RPMI7951 (cell line): Measurements from ENCODE around the gene LRFN5. TPM values are rescaled to one million over a fixed set of nuclear protein-coding genes. Genes with fewer than 3 reads are reported as not detected.
"Not testable (repeated sequence)": the region's sequence is repeated elsewhere in the genome, so short reads cannot be mapped to it uniquely, and the experiment has no call there.

Experiments
- DNase-seq: peaks from one replicate; pipeline ENCODE4 v3.0.0-alpha.2; 2012; ENCODE audit warnings: low read depth
- total RNA-seq: library from RNA; depleted of rRNA; stranded (reverse); fragments of >200 nt; shearing (Covaris generic); gene quantifications from 2 replicates; pipeline ENCODE4 v1.2.3, GENCODE V29; 2014

LRFN5 gene
- total RNA-seq, 1 experiment from 2014 or later: 0.12 TPM

GRCh38 chr14:41636492-41637392 lies 30.1 kb downstream of the LRFN5 start:
- DNase-seq: no peak

DNA sequence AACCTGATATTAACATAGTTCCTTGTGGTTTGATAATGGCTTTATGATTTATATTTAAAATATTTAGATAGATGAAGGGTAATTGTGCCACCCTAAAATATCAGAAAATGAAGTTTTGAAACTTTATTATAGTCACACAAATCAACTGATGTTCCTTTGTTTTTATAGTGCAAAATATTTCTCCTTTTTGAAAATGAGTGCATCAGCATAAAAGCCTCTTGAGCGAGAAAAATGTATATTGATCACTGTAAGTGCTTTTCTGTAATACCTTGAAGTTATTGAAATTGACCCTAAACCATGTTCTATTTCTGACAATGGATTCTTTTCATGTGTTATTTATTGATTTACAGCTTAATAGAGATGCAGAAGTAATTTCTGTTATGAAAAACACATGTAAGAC lies 35.0 kb downstream of the LRFN5 start:
- DNase-seq: no peak

GRCh38 chr14:41642367-41642766 lies 35.7 kb downstream of the LRFN5 start:
- DNase-seq: no peak

DNA sequence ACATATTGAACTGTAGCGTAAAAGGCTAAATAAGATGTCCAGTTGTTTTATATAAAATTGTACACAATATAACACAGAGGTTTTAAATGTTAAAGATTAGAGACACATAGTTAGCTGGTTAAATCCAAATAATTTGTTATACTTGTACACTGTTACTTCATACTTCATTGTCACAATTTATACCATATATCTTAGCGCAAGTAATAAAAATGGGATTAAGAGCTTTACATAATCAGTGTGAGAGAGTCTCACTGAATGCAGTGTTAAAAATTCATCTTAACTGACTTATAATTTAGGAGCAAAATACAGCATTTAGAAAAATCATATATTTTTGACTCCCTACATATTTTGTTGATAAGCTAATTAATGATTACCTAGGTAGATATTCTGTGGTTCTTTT lies 36.1 kb downstream of the LRFN5 start:
- DNase-seq: no peak

DNA sequence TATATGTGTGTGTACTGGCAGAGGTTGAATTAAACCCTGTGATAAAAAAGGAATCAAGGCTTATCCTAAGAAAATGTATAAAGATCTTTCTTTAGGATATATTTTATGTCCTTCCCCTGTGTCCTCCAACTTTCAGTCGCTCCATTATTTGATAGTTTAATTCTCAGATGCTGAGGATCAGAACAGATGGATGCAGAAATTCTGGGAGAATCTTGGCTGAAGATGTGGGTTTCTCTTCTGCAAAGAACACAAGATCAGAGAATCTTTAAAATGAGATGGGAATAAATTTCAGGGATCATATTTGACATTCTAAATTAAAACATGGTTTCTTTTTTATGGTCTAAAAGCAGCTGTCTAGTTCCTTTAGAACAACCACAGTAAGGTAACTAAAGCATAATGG lies 37.9 kb downstream of the LRFN5 start:
- DNase-seq: no peak

GRCh38 chr14:41650802-41651201 lies 44.1 kb downstream of the LRFN5 start:
- no peak for DNase-seq

- no peak for DNase-seq
These were observed 47.5 kb downstream of the LRFN5 start for GRCh38 chr14:41654196-41654595.

DNA sequence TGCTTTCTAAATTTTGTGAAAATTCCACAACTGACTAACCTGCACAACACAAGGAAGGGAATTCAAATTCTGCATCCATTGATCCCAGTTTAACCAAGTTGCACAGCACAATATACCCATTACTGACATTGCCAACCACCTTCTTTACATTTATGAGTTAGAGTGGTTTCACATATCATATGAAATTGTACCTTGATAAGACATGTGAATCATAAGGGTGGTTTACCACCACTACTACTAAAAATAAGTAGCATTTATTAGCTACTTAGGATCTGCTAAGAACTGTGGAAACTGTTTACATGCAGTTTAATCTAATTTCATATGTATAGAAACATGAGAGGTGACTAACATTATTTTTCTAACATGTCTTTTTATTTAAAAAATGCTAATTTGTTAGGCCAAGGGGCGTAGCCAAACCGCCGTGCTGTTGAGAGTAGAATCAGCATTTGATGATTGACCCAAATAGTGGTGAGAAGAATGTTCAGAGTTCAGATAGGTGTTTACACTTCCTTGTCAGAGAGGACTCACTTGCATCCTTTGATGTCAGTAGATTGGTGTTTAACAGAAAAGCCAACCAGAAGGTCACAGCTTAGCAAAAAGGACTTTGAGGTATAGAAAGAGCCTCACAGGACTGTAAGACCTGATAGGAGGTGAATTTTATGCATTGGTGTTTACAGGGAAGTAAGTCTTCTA lies 56.2 kb downstream of the LRFN5 start:
- DNase-seq: no peak

GRCh38 chr14:41663473-41663850 lies 56.8 kb downstream of the LRFN5 start:
- no peak for DNase-seq

DNA sequence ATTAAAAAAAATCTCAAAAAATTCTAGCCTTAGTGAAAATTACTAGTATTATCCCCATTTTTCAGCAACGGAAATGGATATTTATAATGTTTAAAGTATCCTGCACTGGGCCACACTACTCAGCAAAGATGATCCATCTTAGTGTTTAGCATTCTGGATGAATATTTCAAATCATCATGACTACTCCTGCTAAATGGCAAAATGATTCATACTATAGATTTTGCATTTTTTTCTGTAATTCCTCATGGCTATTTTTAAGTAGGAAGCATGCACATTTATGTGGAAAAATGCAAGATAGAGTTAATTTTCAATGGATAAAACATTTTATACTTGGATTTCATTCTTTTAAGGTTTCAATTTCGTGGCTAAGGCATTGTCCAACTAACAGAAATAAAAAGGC lies 59.6 kb downstream of the LRFN5 start:
- DNase-seq: no peak

DNA sequence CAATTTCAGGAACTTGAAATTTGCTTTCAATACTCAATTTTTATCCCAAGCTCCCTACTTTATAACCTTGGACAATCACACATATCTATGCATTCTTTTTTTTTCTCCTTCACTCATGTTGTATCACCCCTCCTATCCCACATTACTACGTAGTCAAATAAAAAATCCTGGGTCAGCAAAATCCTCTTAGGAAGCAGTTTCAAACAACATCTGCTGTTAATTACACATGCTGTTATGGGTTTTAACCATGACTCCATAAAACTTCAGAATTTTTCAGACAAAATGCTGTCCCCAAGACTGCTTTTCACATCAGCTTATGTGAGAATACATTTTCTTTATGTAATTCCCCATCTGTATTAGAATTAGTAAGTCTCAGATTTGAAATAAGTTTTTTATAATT lies 61.7 kb downstream of the LRFN5 start:
- no peak for DNase-seq

GRCh38 chr14:41673601-41674000 lies 66.9 kb downstream of the LRFN5 start:
- DNase-seq: not testable (repeated sequence)

- not testable (repeated sequence) for DNase-seq
These were observed 67.9 kb downstream of the LRFN5 start for GRCh38 chr14:41674511-41674971.

- no peak for DNase-seq
These were observed 92.8 kb downstream of the LRFN5 start for GRCh38 chr14:41699486-41699885.

DNA sequence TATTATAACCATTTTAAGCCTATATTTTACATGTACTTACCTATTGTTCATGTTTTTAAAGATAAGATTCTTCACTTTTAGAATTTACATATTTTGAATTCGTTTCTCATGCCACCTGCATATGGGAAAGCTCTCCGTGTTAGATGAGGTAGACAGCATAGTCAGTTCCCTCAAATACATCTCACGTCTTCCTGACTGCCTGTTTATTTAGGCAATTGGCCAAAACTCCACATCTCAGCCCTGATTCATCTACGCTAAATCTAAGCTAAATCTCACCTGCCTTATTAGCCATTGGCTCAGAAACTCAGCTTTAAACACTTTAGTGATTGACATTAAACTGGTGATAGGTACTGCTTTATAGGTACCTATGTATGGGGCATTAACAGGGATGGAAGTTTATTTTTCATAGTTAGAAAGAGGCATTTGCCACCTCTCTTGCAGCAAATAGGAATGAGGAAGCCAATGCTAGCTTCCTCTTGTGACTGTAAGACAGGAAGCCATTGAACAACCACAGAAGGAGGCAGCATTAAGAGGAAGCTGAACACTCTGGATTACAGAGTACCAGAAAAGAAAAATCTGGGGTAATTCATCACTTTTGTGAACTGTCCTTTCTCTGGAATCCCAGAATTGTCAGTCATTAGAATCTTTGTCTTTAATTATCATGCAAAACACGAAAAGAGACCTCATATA lies 111.9 kb downstream of the LRFN5 start:
- no peak for DNase-seq

GRCh38 chr14:41739203-41739602 lies 132.5 kb downstream of the LRFN5 start:
- no peak for DNase-seq

GRCh38 chr14:41743140-41743539 lies 136.5 kb downstream of the LRFN5 start:
- DNase-seq: no peak

DNA sequence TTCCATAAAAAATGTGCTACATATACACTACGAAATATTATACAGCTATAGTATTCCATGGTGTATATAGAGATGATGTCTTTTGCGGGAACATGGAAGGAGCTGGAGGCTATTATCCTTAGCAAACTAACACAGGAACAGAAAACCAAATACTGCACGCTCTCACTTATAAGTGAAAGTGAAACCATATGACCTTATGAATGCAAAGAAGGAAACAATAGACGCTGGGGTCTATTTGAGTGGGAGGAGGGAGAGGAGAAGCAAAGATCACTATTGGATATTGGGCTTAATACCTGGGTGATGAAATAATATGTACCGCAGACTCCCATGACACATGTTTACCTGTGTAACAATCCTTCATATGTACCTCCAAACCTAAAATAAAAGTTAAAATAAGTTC lies 142.8 kb downstream of the LRFN5 start:
- peak; percentile 38 for DNase-seq

GRCh38 chr14:41750575-41750974 lies 143.9 kb downstream of the LRFN5 start:
- not testable (repeated sequence) for DNase-seq

DNA sequence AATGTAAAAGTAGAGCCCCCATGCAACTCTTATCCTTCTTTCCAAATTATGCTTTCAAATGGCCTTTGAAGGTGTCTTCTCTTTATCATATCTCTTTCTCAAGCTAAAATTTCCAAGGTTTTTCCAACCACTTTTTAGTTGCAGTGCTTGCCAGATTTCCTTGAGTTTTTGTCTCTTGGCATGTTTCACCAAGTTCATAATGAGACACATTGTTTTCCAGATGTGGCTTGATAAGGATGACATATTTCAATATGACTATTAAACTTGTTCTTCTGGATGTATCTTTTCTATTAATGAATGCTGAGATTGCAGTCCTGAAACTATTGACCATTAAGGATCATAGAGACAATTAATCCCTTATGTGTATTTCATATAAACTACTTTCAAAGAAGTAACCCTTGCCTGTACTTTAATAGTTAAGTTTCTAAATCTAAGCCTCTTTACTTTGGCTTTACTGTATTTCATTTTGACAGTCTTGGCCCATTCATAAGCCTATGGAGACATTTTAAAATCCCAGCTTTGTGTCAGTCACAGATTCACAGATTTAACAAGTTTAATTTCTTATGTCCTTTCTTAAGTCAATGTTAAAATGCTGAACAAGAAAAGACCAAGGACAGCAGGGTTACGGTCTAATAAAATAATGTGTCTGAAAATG lies 151.5 kb downstream of the LRFN5 start:
- no peak for DNase-seq

DNA sequence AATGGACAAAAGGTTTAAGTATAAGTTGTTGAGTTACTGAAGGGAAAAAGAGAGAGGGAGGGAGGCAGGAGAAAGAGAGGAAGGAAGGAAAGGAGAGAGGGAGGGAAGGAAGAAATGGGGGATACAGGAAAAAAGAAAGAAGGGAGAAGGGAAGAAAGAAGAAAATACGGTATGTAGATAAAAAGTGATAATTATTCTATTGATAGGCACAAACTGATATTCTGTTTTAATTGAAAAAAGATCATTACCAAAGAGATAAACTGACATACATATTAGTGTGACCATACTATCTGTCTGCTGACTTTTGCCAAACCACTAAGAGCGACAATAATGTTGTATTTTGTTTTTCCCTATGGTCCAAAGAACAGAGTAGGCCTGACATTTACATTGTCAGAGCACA lies 154.5 kb downstream of the LRFN5 start:
- no peak for DNase-seq

DNA sequence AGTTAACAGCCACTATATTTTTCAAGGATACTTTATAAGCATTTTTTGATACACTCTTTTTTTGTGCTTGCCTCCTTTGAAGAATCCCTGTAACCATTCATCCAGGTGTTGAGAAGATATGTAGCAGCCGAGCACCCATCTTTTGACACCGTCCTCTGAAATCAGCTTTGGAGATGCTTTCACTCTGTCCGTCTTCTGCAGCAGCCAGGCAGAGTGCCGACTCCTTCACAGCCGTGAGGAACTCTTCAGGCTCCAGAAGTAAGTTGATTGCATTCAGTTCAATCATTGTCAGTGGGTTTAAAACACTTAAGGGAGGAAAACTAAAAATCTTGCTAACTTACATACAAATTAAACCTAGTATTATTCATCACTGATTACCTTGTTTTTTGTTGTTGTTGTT lies 160.1 kb downstream of the LRFN5 start:
- no peak for DNase-seq
